Activated T-cell treated with anti-CD3 and anti-CD28 coated beads, Interleukin-2, amount 50 U/mL, for 48 hours (primary cell): Measurements from ENCODE around the gene LRFN2.

Source experiments
- DNase-seq, 2 experiments: peaks; one replicate each; pipeline ENCODE4 v3.0.0-alpha.2; 2020

LRFN2 gene

DNA sequence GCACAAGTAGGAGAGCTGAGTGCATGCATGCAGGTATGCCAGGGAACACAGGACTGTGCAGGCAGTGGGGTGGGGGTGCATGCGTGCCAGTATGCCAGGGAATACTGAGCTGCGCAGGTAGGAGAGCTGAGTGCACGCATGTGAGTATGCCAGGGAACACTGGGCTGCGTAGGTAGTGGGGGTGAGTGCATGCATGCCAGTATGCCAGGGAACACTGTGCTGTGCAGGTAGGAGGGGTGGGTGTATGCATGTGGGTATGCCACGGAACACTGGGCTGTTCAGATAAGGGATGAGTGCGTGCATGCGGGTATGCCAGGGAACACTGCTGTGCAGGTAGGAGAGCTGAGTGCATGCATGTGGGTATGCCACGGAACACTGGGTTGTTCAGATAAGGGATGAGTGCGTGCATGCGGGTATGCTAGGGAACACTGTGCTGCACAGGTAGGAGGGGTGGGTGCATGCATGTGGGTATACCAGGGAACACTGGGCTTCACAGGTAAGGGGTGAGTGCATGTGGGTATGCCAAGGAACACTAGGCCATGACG is 77.4 kb downstream of the LRFN2 start:
- no peak for DNase-seq

DNA sequence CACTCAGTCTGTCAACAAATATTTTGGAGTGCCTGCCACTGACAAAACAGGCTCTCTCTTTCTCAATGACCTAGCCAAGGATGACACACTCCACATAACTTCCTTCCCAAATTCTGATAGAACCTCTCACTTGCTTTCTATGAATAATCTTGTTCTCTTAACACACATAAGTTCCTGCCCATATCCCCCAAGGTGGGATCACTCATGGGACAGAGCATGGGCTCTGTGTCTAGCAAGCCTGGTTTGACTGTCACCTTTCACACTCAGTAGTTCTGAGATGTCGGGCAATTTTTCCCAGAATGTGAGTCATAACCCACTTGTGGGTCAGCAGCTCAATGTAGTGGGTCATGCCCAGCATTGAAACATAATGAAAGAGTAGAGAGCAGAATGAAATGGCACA is 78.1 kb downstream of the LRFN2 start:
- peak in 1 of 2 experiments; percentile 16 for DNase-seq

DNA sequence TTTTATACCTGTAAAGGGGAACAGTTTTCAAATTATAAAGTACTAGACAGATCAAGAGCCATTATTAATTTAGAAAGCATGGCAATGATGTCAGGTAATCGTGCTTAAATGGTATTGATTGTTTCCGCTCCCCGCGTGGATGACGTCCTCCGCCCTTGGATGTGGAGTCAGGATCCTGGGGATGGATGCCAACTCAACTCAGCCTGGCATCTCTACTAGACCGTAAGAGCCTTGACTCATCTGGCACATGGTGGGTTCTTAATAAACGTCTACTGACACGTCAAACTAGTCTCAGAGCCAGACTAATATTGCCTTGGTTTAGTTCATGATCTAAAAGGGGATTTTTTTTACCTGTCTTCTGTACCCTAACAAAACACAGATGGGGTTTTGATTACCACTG is 80.2 kb downstream of the LRFN2 start:
- DNase-seq: no peak

DNA sequence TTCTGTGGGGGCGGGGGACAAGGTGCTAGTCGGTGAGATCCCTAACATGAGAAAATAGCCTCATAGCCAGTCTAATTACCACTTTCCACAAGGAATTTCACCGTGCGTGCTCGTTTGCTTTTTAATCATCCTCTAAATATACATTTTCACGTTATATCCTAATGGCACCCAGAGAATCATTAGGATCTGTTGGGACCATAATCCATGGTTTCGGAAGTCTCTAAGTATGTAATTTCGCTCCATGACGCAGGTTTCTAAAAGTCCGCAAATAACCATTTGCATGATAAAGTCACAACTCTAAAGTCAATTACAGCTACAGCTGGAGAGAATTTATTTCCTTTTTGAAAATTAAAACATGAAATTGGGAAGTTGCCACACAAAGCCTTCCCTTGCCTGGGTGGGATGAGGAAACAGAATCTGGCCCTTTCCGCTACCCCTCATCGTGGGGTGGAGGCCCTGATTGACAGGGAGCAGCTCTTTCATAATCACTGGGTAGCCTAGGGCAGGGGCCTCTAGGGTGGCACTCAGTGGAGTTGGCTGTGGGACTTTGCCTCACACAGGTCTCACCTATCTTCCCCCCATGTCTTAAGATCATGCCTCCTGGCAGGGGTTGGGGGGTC is 81.9 kb downstream of the LRFN2 start:
- no peak for DNase-seq

DNA sequence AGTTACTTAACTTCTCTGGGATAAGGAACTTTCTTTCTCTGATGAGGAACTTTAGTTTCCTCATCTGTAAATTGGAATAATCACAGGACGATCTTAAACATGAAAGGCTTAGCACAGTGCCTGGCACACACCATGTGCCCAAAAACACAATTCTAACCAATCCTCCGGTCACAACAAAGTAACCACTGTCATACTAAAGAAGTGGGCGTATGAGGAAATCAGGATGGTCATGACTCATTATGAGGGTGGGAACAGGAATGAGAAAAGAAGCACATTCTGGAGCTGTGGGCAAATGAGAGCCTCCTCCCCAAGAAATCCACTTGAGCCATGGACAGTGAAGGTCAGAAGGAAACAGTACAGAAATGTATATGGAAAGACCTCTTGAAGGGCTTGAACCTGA is 82.9 kb downstream of the LRFN2 start:
- no peak for DNase-seq

DNA sequence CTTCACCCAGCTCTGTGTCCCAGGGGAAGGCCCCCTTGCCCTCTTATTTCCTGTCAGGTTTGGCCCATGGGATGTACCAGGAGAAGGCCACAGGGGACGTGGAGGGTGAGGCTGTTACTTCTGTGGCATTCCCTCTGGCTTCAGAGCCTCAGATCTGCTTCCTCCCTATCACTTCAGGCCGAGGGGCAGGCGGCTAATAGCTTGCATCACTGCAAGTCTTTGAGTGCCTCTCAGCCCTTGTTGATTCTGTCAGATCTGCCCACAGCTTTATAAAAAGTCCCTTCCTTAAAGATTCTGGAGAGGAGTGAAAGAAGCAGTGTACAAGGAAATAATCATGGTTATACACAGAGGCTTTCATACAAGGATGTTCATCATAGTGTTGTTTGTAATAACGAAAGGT is 86.9 kb downstream of the LRFN2 start:
- DNase-seq: no peak

DNA sequence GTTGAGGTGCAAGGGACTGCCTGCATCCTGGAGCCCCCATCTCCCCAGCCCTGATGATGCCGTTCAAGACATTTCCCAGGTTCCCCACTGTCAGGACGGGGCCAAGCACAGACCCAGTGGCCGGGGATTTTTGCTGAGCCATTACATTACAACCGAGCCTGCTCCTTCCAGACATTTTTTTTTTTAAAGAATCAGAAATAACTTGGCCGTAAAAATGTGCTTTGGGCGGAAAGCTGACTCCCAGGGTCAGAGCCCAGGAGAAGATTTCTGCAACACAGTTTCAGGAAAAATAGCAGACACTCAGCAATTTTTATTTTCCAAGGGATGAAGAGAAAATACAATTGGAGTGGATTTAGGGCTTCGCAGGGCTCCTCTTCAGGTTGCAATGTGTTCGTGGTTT is 87.9 kb downstream of the LRFN2 start:
- DNase-seq: no peak

DNA sequence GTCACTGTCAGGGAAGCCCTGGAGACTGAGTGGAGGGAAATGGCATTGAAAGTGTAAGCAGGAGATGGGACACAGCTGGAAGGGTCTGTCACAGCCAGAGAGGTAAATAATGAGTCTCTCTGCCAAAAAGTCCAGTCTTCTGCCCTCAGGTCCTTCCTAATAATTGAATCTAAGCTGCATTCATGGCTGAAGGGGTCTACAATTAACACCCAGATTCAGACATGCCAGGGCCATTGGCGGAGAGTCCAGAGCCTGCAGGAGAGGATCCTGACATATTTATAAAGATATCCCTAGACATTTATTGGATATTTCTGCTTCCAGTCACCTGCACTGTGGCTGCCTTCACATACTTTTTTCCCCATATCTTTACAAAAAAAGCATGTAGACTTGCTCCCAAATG is 89.0 kb downstream of the LRFN2 start:
- DNase-seq: no peak

DNA sequence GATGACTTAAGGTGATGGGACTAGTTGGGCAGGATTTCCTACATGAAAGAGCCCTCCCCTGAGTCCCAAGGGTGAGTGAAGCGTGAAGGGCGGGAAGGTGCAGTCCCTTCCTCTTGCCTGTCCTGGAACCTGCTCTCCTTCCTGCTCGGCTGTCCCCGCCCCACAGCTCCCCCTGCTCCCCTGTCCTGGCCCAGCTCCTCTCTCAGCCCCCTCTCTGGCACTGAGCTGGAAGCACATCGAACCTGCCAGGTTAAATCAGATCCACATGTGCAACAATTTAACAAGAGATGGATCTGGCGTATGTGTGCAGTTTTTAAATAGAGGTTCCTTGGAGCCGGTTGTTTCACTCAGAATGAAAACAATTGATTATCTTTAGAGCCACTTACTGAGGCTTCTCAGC is 95.0 kb downstream of the LRFN2 start:
- DNase-seq: no peak

DNA sequence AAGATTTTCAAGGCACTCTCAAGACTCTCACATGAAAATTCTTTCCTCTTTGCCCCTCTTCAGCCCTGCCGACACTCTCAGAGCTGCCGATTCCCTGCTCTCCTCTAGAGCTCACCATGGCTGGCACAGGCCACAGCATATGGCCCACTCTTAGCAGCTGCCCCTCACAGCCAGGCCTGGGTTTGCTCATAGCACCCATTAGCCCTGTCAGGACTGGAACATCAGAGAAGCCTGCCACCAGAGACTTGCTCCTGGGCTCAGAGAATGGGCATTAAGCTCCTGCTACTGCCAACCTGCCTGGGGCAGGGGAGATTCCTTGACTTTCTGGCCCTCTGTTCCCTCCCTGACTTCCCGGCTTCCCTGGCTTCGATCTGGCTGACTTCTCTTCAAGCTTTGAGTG is 96.7 kb downstream of the LRFN2 start:
- no peak for DNase-seq

DNA sequence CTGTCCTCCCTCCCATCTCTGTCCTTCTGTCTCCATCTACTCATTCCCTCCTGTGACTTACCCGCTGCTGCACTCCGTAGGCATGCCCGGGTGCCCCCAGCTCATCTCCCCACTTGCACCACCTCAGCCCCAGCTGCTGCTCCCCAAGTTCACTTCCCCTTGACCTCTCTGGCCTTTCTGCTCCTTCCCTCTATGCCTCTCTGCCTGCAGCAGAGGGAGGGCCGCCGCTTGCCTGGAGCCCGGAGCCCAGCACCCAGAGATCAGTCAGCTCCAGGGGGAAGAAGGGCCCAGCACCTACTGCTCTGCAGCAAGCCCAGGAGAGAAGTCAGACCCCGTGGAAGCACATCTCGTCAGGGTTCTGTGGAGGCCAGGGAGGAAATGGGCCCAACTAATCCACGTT is 97.4 kb downstream of the LRFN2 start:
- DNase-seq: no peak

DNA sequence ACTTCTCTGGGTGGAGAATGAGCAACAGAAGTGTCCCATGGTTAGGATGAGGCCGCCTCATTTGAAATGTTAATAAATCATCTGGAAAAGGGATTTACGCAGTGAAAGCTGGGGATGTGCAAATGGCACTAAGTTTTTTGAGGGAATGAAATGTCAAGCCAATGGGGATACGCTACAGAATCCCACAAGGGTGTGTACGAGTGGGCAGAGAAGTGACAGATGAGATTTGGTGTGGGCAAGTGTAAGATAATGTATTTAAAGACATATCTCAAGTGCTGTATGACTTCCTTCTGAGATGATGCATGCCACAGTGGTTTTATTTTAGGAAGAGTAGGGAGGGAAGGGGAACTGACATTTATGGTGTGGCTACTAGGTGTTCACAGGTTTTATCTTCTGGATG is 100.6 kb downstream of the LRFN2 start:
- DNase-seq: no peak

DNA sequence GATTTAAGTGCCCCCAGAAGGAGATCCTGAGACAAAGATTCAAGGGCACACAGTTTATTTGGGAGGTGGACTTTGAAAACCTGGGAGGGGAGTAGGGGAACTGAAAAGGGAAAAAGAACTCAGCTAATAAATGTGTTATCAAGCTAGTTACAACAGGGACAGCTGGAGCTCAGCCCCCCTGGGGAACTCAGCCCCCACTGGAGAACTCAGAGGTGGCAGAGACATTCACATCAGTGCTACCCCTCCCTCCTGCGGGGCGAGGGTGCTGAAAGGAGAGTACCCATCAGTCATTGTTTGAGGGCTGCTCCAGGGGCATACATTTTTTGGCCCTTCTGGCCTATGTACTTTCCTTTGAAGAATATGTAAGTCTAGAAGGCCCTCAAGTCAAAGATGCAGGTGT is 101.4 kb downstream of the LRFN2 start:
- no peak for DNase-seq

DNA sequence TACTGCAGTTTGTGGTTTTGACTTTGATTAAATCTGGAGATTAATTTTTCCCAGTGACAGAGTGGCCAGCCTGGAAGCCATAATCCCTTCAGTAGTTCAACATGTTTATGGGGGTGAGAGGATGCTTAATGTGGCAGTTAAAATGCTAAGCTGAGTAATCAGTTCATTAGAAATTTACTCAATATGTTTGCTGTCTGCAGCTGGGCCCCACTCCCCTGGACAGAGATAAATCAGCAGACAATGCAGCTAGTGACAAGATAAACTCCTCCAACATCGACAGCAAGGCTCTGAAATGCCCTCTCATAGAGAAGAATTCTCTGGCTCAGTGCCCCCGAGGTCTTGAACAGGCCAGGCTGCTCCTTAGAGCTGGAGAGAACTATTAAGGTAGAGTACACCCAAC is 101.9 kb downstream of the LRFN2 start:
- no peak for DNase-seq

DNA sequence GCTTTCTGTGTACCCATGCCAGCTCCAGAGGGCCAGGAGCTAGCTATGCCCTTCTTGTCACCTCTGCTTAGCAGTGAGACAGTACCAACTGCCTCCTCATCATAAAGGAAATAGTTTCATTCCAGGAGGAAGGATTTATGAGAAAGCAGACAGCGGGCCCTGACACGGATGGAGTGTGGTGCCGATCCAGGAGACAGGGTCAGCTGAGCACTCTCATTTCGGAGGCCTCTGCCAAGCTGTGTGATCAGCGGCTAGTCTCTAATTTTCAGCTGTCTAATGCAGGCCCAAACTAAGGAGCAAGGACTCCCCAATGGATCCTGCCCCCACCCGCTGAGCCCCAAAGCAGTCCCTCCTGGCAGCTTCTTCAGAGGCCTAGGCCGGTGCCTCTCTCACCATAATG is 103.1 kb downstream of the LRFN2 start:
- DNase-seq: no peak

DNA sequence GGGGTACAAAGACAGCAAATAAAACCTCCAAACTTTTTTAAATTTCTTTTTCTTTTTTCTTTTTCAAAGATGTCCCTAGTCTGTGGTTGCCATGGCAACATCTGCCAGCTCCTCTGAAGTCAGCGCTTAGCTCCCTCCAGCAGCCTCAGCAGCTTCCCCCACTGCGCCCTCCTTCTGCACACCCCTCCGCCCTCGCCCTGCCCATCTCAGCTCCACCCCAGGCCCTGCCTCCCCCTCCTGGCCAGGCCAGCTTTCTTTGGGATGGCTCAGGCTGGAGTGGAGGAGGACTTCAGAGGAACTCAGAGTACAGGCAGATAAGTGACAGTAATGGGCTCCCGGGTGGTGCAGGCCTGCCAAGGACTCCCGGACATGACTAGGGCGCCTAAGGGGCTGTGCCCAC is 104.6 kb downstream of the LRFN2 start:
- DNase-seq: no peak

DNA sequence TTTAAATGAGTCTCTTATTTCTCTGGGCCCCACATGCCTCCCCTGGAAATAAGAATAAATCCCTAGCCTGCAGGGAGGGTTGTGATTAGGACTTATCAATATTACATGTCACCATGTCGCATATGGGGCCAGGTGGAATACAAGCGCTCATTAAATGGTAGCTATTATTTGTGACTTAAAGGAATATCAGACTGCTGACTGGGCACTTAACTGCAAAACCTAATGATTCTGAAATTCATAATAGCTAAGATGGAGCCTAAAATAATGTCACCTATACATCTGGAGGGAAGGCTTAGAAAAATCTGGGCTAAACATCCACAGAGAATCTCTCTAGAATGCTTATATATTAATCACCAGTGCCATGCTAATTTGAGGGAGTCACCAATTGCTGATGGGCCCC is 106.5 kb downstream of the LRFN2 start:
- no peak for DNase-seq

DNA sequence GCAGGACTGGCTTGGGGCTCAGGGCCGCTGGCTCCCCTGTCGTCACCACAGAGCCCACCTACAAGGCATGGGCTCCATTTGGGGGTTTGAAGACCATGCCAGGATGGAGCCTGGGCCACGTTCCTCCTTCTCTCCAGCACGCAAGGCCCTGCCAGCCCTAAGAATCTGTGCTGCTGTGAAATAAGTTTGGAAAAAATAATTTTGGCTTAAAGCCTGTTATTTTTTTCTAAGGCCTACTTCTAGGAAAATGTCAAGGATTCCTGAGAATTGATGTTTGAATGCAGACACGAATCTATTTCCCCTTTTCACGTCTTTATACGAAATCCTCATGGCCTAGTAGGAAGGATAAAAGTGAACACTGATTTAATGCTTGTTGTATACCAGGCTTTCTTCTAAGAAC is 107.5 kb downstream of the LRFN2 start:
- DNase-seq: no peak

DNA sequence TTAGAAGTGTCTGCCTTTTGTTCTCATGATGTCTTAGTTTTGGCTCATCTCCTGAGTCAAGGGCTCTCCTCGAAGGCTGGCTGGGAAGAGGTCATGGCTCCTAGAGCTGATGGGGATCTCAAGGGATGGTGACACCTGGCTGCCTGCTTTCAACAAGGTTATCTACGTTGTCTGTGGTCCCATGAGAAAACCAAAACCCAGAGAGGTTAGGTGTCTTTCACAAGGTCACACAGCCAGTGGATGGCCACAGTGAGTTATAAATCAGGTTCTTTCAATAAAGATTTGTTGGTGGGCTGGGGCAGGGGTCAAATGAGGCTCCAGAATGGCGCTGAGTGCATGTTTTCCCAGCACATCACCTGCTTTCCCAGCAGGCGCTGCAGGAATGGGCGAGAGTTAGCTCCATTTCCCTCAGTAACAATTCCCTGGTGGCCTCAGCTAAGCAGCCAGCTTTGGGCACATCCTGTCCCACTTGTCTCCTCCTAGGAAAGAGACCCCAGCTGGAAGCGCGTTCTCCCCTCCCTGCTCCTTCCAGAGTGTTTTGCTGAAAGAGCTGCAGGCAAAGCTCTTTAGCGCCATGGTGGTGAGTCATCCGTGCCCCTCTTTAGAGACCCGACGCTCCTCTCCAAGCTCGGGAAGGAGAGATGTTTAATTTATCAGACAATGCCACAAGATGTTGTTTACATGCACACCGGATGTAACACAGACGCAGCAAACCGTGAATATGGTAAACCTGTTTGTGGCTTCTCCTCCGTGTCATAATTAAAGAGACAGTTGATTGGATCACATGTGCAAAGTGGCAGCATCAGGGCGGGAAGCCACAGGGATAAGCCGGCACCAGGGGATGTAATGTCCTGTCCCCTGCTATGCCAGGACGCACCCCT is 109.7 kb downstream of the LRFN2 start:
- DNase-seq: no peak

DNA sequence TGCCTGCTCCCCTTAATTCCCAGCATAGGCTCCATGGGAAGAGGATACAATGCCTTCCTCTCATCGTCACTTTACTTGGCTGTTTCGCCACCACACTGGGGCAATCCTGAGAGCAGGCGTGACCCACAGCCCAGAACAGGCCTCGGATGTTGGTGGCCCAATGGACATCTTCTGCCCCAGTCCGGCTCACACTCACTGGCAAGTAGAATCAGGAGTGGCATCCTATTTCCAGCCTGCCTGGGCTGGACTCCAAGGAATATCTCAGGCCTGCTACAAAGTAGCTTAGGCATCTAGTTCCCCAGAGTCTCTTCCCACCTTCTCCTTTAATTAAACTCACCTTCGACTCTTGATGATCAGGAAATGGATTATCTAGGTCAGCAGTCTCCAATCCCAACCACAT is 110.5 kb downstream of the LRFN2 start:
- DNase-seq: no peak

DNA sequence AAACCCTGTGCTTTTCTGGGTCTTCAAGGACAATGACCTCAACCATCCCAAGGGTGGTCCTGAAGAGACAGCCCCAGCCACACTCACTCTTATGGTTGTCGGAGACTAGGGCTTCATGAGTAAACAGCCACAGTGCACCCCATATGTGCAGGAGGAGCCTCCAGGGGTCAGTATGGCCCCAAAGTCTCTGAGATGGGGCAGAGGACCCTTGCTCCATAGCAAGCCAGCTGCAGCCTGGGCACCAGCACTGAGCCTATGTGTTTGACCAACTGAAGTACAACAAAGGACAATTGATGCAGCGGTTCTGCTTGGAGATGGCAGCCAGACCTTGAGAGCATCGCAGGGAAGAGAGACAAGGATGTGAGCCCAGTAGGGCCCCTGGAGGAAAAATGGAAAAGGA is 112.2 kb downstream of the LRFN2 start:
- no peak for DNase-seq

DNA sequence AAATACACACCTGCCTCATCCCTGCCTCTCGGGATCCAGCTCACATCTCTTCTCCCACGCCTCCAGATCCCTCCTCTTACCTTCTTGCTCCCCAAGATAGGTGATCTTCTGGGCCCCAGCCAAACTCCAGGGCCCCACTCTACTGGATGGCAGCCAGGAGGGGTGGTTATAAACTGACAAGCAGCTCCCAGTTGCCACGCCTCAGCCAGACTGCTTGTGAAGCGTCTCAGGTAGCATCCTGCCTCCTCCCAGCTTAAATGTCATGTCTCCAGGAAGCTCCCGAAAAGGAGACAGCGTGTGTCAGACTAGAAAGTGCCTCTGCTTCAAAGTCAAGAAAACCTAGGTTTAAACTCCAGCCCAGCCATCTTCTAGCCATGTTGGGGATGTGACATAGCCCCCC is 114.1 kb downstream of the LRFN2 start:
- no peak for DNase-seq

DNA sequence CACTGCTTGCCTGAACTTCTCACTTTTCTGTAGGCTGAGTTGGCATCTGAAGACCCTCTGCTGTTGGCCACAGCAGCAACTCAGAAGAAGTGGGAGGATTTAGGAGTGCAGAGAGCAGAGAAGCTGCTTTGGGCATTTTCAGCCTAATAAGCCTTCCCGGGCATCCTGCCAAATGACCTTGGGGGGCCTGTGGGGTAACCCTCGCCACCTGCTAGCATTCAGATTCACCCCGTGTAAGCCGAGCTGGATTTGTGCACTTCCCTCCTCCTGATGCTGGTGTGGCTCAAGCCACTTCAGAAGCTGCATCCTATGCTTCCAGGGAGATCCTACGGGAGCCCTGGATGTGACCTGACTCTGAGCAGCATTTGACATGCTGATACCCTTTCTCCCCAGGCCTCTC is 114.8 kb downstream of the LRFN2 start:
- no peak for DNase-seq

DNA sequence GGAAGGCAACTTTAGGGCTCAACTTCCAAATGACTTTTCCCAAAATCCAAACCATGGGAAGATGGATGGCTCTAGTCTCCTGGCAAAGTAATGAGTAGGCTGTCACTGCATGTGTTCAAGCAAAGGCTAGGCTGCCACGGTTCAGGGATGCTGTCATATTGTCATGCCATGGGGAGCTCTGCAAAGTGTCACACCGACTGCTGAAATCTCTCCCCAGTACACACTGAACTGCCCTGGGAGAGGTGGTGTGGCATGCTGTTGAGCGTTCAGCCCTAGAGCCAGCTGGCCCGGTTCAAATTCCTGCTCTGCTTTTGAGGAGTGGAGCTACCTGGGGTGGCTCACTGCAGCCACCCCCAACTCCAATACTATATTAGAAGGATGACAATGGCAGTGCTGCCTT is 115.9 kb downstream of the LRFN2 start:
- no peak for DNase-seq

DNA sequence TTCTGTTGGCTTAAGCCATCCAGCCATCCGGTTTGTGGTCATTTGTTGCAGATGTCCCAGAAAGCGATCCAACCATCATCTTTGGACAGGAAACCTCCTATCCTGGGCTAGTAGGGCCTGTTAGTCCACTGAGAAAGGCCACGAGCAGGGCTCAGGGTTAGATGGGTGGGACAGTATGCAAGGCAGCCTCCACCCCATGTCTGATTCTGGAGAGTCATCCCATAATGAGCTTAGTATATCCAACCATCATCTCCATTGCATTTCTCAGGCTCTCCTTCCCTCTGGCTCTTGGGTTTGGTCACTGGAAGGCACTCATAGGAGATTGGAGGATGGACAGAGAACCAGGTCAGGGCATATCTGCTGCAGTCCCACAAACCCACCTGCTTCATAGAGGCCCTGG is 117.8 kb downstream of the LRFN2 start:
- no peak for DNase-seq
